Measurements from ENCODE around the gene OTULINL.

Gene OTULINL

DNA sequence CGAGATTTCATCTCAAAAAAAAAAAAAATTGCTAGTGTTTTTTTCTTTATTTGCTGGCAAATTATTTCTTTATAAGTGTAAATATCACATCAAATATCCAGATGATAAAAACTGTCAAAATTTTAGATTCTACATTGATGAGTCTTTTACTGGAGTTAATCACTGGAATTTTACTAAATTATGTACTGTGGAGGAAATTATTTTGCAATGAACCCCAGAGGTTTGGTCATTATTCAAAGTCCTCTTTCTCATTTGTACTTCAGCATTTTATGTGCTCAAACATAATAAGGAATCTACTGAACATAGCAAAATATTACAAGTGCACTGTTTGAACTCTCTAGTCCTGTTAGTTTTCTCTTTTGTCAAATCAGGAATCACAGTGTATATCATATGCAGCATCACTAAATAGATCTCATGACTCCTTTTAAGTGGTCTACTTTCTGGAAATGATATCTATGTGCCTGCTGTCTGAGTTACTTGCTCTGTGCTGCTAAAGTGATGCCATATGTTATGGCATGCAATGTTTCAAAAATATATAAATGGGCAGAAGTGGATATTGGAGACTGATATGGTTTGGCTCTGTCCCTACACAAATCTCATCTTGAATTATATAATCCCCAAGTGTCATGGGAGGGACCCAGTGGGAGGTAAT lies 18.0 kb downstream of the OTULINL start:
- ChIA-PET CTCF (no interaction called here), POLR2A (no interaction called here)
- no peak for TF ChIP-seq FOXK2 (IDR thresholded peaks at IDR 0.05)
- TF ChIP-seq SP1 (IDR thresholded peaks at IDR 0.05), result no peak
- no peak for TF ChIP-seq HDGF (IDR thresholded peaks at IDR 0.05; ENCODE audit: borderline replicate concordance)
- TF ChIP-seq CTBP1 (IDR thresholded peaks at IDR 0.05; ENCODE audit: borderline replicate concordance), result no peak
- no peak for TF ChIP-seq TARDBP (IDR thresholded peaks at IDR 0.05)
- TF ChIP-seq BHLHE40 (IDR thresholded peaks at IDR 0.05; ENCODE audit: borderline replicate concordance), result no peak
- TF ChIP-seq L3MBTL2 (conservative IDR thresholded peaks at IDR 0.05), result no peak
- TF ChIP-seq LEF1 (IDR thresholded peaks at IDR 0.05; ENCODE audit: borderline replicate concordance), result no peak
- TF ChIP-seq ARNT (IDR thresholded peaks at IDR 0.05), result no peak
- TF ChIP-seq PKNOX1 (IDR thresholded peaks at IDR 0.05), result no peak
- no peak for TF ChIP-seq FOXA1 (IDR thresholded peaks at IDR 0.05)
- no peak for TF ChIP-seq NFRKB (IDR thresholded peaks at IDR 0.05)
- TF ChIP-seq ZNF384 (IDR thresholded peaks at IDR 0.05), result no peak
- TF ChIP-seq ELF4 (IDR thresholded peaks at IDR 0.05), result no peak
- no peak for TF ChIP-seq SUZ12 (IDR thresholded peaks at IDR 0.05)
- TF ChIP-seq FOXM1 (IDR thresholded peaks at IDR 0.05; ENCODE audit: borderline replicate concordance), result no peak
- DNase-seq (ENCODE audit: extremely low spot score), result no peak

DNA sequence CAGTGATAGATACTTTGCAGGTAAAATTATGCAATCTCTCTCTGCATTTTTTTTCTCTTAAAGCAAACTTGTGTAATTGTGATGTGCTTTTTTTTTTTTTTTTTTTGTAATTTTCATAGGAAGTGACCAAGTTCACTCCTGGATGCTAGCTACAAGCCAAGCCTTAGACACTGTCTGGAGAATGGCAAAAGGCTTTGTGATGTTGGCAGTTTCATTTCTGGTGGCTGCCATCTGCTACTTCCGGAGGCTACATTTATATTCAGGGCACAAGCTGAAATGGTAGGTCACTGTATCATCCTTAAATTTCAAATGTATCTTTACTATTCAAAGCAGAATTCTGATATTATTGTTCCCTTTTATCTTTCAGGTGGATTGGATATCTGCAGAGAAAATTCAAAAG lies 19.3 kb downstream of the OTULINL start:
- CTCF ChIA-PET, result no interaction called here
- POLR2A ChIA-PET, result no interaction called here
- DNase-seq (ENCODE audit: extremely low spot score), result no peak
- TF ChIP-seq ELF4 (IDR thresholded peaks at IDR 0.05), result no peak

DNA sequence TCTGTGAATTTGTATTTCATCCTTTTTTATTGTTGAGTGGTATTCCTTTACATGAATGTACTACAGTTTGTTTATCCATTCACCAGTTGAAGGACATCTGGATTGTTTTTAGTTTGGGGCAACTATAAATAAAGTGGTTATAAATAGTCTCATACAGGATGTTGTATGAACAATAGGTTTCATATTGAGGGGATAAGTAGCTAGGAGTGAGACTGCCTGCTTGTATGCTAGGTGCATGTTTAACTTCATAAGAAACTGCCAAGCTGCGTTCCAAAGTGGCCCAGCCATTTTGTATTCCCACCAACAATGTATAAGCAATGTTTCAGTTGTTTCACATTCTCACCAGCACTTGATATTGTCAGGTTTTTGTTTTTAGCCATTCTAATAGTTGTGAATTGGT lies 21.5 kb downstream of the OTULINL start:
- POLR2A ChIA-PET, result no interaction called here
- no peak for DNase-seq (ENCODE audit: extremely low spot score)
- no peak for TF ChIP-seq TARDBP (IDR thresholded peaks at IDR 0.05)
- no peak for TF ChIP-seq LEF1 (IDR thresholded peaks at IDR 0.05; ENCODE audit: borderline replicate concordance)
- TF ChIP-seq NFRKB (IDR thresholded peaks at IDR 0.05), result no peak
- TF ChIP-seq ELF4 (IDR thresholded peaks at IDR 0.05), result no peak
- no peak for TF ChIP-seq ZNF384 (IDR thresholded peaks at IDR 0.05)
- TF ChIP-seq L3MBTL2 (conservative IDR thresholded peaks at IDR 0.05), result no peak
- TF ChIP-seq FOXA1 (IDR thresholded peaks at IDR 0.05), result no peak
- TF ChIP-seq HDGF (IDR thresholded peaks at IDR 0.05; ENCODE audit: borderline replicate concordance), result no peak
- no peak for TF ChIP-seq FOXK2 (IDR thresholded peaks at IDR 0.05)
- no peak for TF ChIP-seq BHLHE40 (IDR thresholded peaks at IDR 0.05; ENCODE audit: borderline replicate concordance)
- no peak for TF ChIP-seq ARNT (IDR thresholded peaks at IDR 0.05)
- CTCF ChIA-PET, result no interaction called here

- ChIA-PET CTCF (no interaction called here), POLR2A (no interaction called here)
- TF ChIP-seq NFRKB (IDR thresholded peaks at IDR 0.05) (no peak), CTBP1 (IDR thresholded peaks at IDR 0.05; ENCODE audit: borderline replicate concordance) (no peak), BHLHE40 (IDR thresholded peaks at IDR 0.05; ENCODE audit: borderline replicate concordance) (no peak), TARDBP (IDR thresholded peaks at IDR 0.05) (no peak), ELF4 (IDR thresholded peaks at IDR 0.05) (no peak), SUZ12 (IDR thresholded peaks at IDR 0.05) (no peak), FOXA1 (IDR thresholded peaks at IDR 0.05) (no peak), FOXK2 (IDR thresholded peaks at IDR 0.05) (no peak), PKNOX1 (IDR thresholded peaks at IDR 0.05) (no peak), ZNF384 (IDR thresholded peaks at IDR 0.05) (no peak), HDGF (IDR thresholded peaks at IDR 0.05; ENCODE audit: borderline replicate concordance) (no peak), FOXM1 (IDR thresholded peaks at IDR 0.05; ENCODE audit: borderline replicate concordance) (no peak), ARNT (IDR thresholded peaks at IDR 0.05) (no peak), SP1 (IDR thresholded peaks at IDR 0.05) (no peak), L3MBTL2 (conservative IDR thresholded peaks at IDR 0.05) (no peak), LEF1 (IDR thresholded peaks at IDR 0.05; ENCODE audit: borderline replicate concordance) (no peak)
- DNase-seq (ENCODE audit: extremely low spot score), result no peak
These were observed 25.5 kb downstream of the OTULINL start for GRCh38 chr5:14607104-14607503.

GRCh38 chr5:14608169-14608568 lies 26.6 kb downstream of the OTULINL start:
- CTCF ChIA-PET, result no interaction called here
- TF ChIP-seq SP1 (IDR thresholded peaks at IDR 0.05) (no peak), PKNOX1 (IDR thresholded peaks at IDR 0.05) (no peak), SUZ12 (IDR thresholded peaks at IDR 0.05) (no peak), HDGF (IDR thresholded peaks at IDR 0.05; ENCODE audit: borderline replicate concordance) (no peak), FOXA1 (IDR thresholded peaks at IDR 0.05) (no peak), ELF4 (IDR thresholded peaks at IDR 0.05) (no peak), CTBP1 (IDR thresholded peaks at IDR 0.05; ENCODE audit: borderline replicate concordance) (no peak), TARDBP (IDR thresholded peaks at IDR 0.05) (no peak), BHLHE40 (IDR thresholded peaks at IDR 0.05; ENCODE audit: borderline replicate concordance) (no peak), ARNT (IDR thresholded peaks at IDR 0.05) (no peak), FOXM1 (IDR thresholded peaks at IDR 0.05; ENCODE audit: borderline replicate concordance) (no peak), FOXK2 (IDR thresholded peaks at IDR 0.05) (no peak), ZNF384 (IDR thresholded peaks at IDR 0.05) (no peak), LEF1 (IDR thresholded peaks at IDR 0.05; ENCODE audit: borderline replicate concordance) (no peak), NFRKB (IDR thresholded peaks at IDR 0.05) (no peak), L3MBTL2 (conservative IDR thresholded peaks at IDR 0.05) (no peak)
- POLR2A ChIA-PET, result no interaction called here
- no peak for DNase-seq (ENCODE audit: extremely low spot score)

DNA sequence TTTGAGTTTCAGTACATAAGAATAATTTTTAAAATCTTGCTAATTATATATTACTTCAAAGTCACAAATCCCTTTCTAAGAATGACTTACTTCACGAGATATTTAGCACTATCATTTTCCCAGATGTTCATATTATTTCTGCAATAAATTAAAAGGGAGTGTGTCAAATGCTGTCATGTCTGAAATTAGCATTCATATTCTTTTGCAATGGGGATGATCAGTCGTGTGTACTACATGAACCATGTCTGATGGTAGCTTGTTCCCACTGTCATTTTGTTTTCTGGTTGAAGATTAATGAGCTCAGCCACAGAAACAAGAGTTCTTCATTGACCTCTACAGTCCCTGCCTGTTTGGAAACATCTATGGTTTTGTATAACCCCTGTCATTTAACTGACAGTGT lies 30.1 kb downstream of the OTULINL start:
- ChIA-PET CTCF (no interaction called here), POLR2A (no interaction called here)
- TF ChIP-seq BHLHE40 (IDR thresholded peaks at IDR 0.05; ENCODE audit: borderline replicate concordance) (no peak), TARDBP (IDR thresholded peaks at IDR 0.05) (no peak)
- no peak for DNase-seq (ENCODE audit: extremely low spot score)

Data from HEK293T (cell line).